NOMO-1 (cell line): Measurements from ENCODE around the gene COL9A3.
A peak's percentile ranks its signal among the peaks of the same experiment; 100 is the strongest.

Source experiments
- DNase-seq, 2 experiments: peaks; one replicate each; lab custom pipeline; 2025; ENCODE audit not compliant: unreplicated experiment in 2 of 2; lab: John Stamatoyannopoulos, UW

The COL9A3 gene

GRCh38 chr20:62796699-62797491 is 20.0 kb upstream of the COL9A3 start:
- DNase-seq = no peak

- DNase-seq = no peak
Measured at GRCh38 chr20:62797671-62798532, 18.9 kb upstream of the COL9A3 start.

- no peak for DNase-seq
Measured at GRCh38 chr20:62799036-62799435, 17.8 kb upstream of the COL9A3 start.

- no peak for DNase-seq
Measured at GRCh38 chr20:62799459-62799858, 17.4 kb upstream of the COL9A3 start.

GRCh38 chr20:62799873-62800272 is 17.0 kb upstream of the COL9A3 start:
- no peak for DNase-seq

- DNase-seq = no peak
Measured at GRCh38 chr20:62800314-62801259, 16.3 kb upstream of the COL9A3 start.

- no peak for DNase-seq
Measured at GRCh38 chr20:62801284-62802010, 15.4 kb upstream of the COL9A3 start.

- no peak for DNase-seq
Measured at GRCh38 chr20:62802026-62802712, 14.7 kb upstream of the COL9A3 start.

GRCh38 chr20:62804021-62804626 is 12.7 kb upstream of the COL9A3 start:
- no peak for DNase-seq

GRCh38 chr20:62804627-62805154 is 12.2 kb upstream of the COL9A3 start, which contains the start of gene OGFR:
TSS of gene OGFR (plus strand) at chr20:62804835. CDS start at chr20:62804860, 25 bp downstream.
- peak; percentile 52 to 54 for DNase-seq

GRCh38 chr20:62805155-62805710 is 11.6 kb upstream of the COL9A3 start:
- no peak for DNase-seq

GRCh38 chr20:62805711-62806382 is 11.0 kb upstream of the COL9A3 start:
- DNase-seq = peak in 1 of 2 experiments; percentile 56

GRCh38 chr20:62806383-62807050 is 10.3 kb upstream of the COL9A3 start:
- DNase-seq = no peak

GRCh38 chr20:62807444-62808210 is 9.2 kb upstream of the COL9A3 start:
- DNase-seq = no peak

- DNase-seq = peak; percentile 17 to 71
Measured at GRCh38 chr20:62808211-62808865, 8.5 kb upstream of the COL9A3 start.
